Hepatocyte (in vitro differentiated cells): ENCODE measurements around the gene VMP1.

ENCODE experiments used
- CTCF ChIP-seq: fragments of 200-600 bp; sonication (generic); IDR thresholded peaks from 2 replicates; pipeline ENCODE4 v1.5.1; 2016; ENCODE audit warnings: antibody characterized with exemption, mild to moderate bottlenecking; ENCODE audit not compliant: poor library complexity
- EZH2phosphoT487 ChIP-seq: fragments of 200-600 bp; sonication (generic); IDR thresholded peaks from one replicate; pipeline ENCODE4 v1.6.1; 2018; ENCODE audit warnings: antibody characterized with exemption, mild to moderate bottlenecking, low read depth, moderate library complexity; ENCODE audit not compliant: unreplicated experiment, severe bottlenecking

GRCh38 chr17:59698143-59698542 lies 9.3 kb upstream of the VMP1 start:
- no peak for TF ChIP-seq CTCF
- no peak for TF ChIP-seq EZH2phosphoT487
